Measurements from ENCODE around the gene S100A7. TPM values are rescaled to one million over a fixed set of nuclear protein-coding genes. Genes with fewer than 3 reads are reported as not detected.

The S100A7 gene
- polyA plus RNA-seq, 1 donor from 2014 or later: not detected

DNA sequence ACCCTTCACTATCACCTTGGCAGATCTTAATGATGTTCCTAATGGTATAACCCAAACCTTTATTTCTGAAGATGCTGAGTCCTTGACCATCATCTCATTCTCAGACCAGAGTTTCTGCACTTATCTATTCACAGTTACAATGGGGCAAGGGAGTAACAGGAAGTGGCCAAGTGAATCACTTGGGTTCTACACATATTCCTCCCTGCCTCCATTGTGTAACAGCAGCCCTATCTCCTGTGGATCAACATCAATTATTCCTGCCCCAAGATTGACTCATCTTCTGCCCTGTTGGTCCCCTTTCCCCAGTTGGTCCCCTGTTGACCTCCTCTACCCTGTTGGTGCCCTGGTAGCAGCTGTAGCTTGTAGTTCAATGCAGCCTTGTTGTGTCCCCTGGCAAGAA is 10.3 kb upstream of the S100A7 start:
- H3K27me3 ChIP-seq (ENCODE audit: insufficient read depth, low read depth, low read length): no peaks in the 10 kb centered on the region
- H2AFZ ChIP-seq (ENCODE audit: low read depth, low read length): no peak overlapping the region
- no peak overlapping the region for H3K27ac ChIP-seq (ENCODE audit: low read length)
- no peaks in the 10 kb centered on the region for H3K9me3 ChIP-seq (ENCODE audit: low read length)
- H3K4me2 ChIP-seq (ENCODE audit: low read length): no peak overlapping the region
- no peaks in the 10 kb centered on the region for H3F3A ChIP-seq (ENCODE audit: insufficient read depth, low read length, poor library complexity, severe bottlenecking)
- no peaks in the 10 kb centered on the region for H3K36me3 ChIP-seq (ENCODE audit: insufficient read depth, low read length)
- H3K4me3 ChIP-seq (ENCODE audit: low read length): no peak overlapping the region
- TF ChIP-seq SMC3 (conservative IDR thresholded peaks at IDR 0.05; ENCODE audit: poor library complexity) (no peak), EZH2 (IDR thresholded peaks at IDR 0.05; ENCODE audit: borderline replicate concordance, insufficient read depth, low read length, poor library complexity, severe bottlenecking) (no peak), TAF1 (IDR thresholded peaks at IDR 0.05; ENCODE audit: low read depth) (no peak), RAD21 (conservative IDR thresholded peaks at IDR 0.05) (no peak), CTCF (IDR thresholded peaks at IDR 0.05; ENCODE audit: poor library complexity, severe bottlenecking) (no peak), EP300 (conservative IDR thresholded peaks at IDR 0.05; ENCODE audit: poor library complexity, severe bottlenecking) (no peak), MXI1 (conservative IDR thresholded peaks at IDR 0.05; ENCODE audit: poor library complexity, severe bottlenecking) (no peak), POLR2AphosphoS5 (IDR thresholded peaks at IDR 0.05) (no peak)
- TF ChIP-seq, protein P1, sequence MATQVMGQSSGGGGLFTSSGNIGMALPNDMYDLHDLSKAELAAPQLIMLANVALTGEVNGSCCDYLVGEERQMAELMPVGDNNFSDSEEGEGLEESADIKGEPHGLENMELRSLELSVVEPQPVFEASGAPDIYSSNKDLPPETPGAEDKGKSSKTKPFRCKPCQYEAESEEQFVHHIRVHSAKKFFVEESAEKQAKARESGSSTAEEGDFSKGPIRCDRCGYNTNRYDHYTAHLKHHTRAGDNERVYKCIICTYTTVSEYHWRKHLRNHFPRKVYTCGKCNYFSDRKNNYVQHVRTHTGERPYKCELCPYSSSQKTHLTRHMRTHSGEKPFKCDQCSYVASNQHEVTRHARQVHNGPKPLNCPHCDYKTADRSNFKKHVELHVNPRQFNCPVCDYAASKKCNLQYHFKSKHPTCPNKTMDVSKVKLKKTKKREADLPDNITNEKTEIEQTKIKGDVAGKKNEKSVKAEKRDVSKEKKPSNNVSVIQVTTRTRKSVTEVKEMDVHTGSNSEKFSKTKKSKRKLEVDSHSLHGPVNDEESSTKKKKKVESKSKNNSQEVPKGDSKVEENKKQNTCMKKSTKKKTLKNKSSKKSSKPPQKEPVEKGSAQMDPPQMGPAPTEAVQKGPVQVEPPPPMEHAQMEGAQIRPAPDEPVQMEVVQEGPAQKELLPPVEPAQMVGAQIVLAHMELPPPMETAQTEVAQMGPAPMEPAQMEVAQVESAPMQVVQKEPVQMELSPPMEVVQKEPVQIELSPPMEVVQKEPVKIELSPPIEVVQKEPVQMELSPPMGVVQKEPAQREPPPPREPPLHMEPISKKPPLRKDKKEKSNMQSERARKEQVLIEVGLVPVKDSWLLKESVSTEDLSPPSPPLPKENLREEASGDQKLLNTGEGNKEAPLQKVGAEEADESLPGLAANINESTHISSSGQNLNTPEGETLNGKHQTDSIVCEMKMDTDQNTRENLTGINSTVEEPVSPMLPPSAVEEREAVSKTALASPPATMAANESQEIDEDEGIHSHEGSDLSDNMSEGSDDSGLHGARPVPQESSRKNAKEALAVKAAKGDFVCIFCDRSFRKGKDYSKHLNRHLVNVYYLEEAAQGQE (IDR thresholded peaks at IDR 0.05; ENCODE audit: borderline replicate concordance): no peak
- H3K79me2 ChIP-seq (replicated peaks; ENCODE audit: insufficient read depth, low read length): no peaks in the 10 kb centered on the region
- H3K9me2 ChIP-seq (ENCODE audit: insufficient read depth, low read length): no peaks in the 10 kb centered on the region
- H4K20me1 ChIP-seq (ENCODE audit: insufficient read depth): no peaks in the 10 kb centered on the region
- H3K9ac ChIP-seq (ENCODE audit: low read length): no peak overlapping the region

DNA sequence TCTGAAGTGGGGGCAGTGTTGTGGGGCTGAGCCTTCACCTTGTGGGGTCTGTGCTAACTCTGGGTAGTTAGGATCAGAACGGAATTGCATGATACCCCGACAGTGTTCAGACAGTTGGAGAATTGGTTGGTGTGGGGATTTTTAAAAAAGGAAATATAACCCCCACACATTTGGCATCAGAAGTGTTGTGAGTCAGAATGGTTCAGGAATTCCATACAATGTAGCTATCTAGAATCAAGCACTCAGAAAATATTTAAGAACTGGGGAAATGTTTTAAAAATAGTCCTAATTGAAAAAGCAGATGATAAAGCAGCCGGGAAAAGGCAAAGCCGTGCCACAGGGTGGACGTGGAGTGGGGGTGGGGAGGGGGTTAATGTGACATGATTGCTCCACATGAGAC is 6.5 kb upstream of the S100A7 start:
- Histone ChIP-seq H3K27ac (ENCODE audit: low read length) (no peak overlapping the region), H4K20me1 (ENCODE audit: insufficient read depth) (no peaks in the 10 kb centered on the region)

More for the DNA sequence above, 6.5 kb upstream of the S100A7 start:
- no peak overlapping the region for H2AFZ ChIP-seq (ENCODE audit: low read depth, low read length)
- H3K36me3 ChIP-seq (ENCODE audit: insufficient read depth, low read length): no peaks in the 10 kb centered on the region
- no peaks in the 10 kb centered on the region for H3K27me3 ChIP-seq (ENCODE audit: insufficient read depth, low read depth, low read length)
- no peak for TF ChIP-seq MXI1 (conservative IDR thresholded peaks at IDR 0.05; ENCODE audit: poor library complexity, severe bottlenecking)
- no peak for TF ChIP-seq SMC3 (conservative IDR thresholded peaks at IDR 0.05; ENCODE audit: poor library complexity)
- TF ChIP-seq EP300 (conservative IDR thresholded peaks at IDR 0.05; ENCODE audit: poor library complexity, severe bottlenecking): no peak
- no peak for TF ChIP-seq EZH2 (IDR thresholded peaks at IDR 0.05; ENCODE audit: borderline replicate concordance, insufficient read depth, low read length, poor library complexity, severe bottlenecking)
- no peak for TF ChIP-seq CTCF (IDR thresholded peaks at IDR 0.05; ENCODE audit: poor library complexity, severe bottlenecking)
- TF ChIP-seq POLR2AphosphoS5 (IDR thresholded peaks at IDR 0.05): no peak
- no peak for TF ChIP-seq TAF1 (IDR thresholded peaks at IDR 0.05; ENCODE audit: low read depth)
- TF ChIP-seq, protein P1 (IDR thresholded peaks at IDR 0.05; ENCODE audit: borderline replicate concordance): no peak
- TF ChIP-seq RAD21 (conservative IDR thresholded peaks at IDR 0.05): no peak
- H3K4me2 ChIP-seq (ENCODE audit: low read length): no peak overlapping the region
- no peak overlapping the region for H3K9ac ChIP-seq (ENCODE audit: low read length)
- H3K4me3 ChIP-seq (ENCODE audit: low read length): no peak overlapping the region
- no peaks in the 10 kb centered on the region for H3F3A ChIP-seq (ENCODE audit: insufficient read depth, low read length, poor library complexity, severe bottlenecking)
- H3K9me3 ChIP-seq (ENCODE audit: low read length): no peaks in the 10 kb centered on the region
- H3K9me2 ChIP-seq (ENCODE audit: insufficient read depth, low read length): no peaks in the 10 kb centered on the region
- no peaks in the 10 kb centered on the region for H3K79me2 ChIP-seq (replicated peaks; ENCODE audit: insufficient read depth, low read length)

Measured in neural cell (in vitro differentiated cells).